H4 (cell line): ENCODE data around the gene ZNF609. TPM values are rescaled to one million over a fixed set of nuclear protein-coding genes. Genes with fewer than 3 reads are reported as not detected.
A peak's percentile ranks its signal among the peaks of the same experiment; 100 is the strongest.
"Not testable (repeated sequence)": the region's sequence is repeated elsewhere in the genome, so short reads cannot be mapped to it uniquely, and the experiment has no call there.

ENCODE experiments used
- DNase-seq: peaks from one replicate; pipeline ENCODE4 v3.0.0-alpha.2; 2015; ENCODE audit warnings: low spot score
- total RNA-seq: library from RNA; depleted of rRNA; stranded (reverse); fragments of >200 nt; shearing (Covaris generic); gene quantifications from 2 replicates; pipeline ENCODE4 v1.2.3, GENCODE V29; 2014

Gene ZNF609
- total RNA-seq, 1 experiment from 2014 or later: 11.0 TPM

DNA sequence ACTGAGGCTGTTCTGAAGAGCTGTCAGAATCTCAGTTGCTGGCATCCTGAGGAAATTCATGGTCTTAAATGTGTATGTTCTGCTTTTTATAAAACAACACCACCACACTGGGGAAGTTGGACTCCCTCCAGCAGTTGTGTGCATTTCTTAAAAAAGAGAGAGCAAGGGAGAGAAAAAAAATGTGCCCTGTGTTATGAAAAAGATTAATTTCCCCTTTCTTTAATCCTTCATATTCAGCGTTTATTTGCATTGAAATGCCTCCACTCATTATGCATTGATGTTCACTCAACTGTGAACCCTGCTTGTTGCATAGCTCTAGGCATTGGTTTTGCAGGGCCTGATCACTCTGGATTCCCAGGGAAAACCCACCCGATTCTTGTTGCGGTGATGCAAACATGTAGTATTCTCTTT, 4.4 kb upstream of the ZNF609 start:
- DNase-seq: no peak

DNA sequence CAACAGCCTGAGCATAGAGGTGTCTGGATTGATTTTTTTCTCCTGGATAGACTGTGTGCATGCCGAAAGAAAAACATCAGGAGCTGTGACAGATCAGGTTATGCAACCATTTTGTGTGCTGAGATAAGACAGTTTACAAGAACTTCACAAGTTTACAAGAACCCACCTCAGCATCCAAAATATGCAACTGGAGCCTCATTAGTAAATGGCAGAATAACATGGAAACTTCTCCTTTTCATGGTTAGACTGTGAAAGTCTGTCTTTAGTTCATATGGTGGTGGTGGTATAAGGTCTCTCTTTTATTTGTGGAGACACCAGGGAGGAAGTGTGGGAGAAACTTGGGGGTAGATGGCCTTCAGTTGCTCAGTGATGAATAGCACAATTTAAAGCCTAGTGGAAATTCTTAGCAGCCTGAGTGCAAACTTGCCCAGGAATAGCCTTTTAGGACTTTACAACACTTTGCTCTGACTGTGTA, 3.7 kb upstream of the ZNF609 start:
- no peak for DNase-seq

GRCh38 chr15:64459066-64459781, 1.2 kb upstream of the ZNF609 start:
- DNase-seq: no peak

GRCh38 chr15:64460724-64461720, 644 bp downstream of the ZNF609 start:
- peak; percentile 71 for DNase-seq

DNA sequence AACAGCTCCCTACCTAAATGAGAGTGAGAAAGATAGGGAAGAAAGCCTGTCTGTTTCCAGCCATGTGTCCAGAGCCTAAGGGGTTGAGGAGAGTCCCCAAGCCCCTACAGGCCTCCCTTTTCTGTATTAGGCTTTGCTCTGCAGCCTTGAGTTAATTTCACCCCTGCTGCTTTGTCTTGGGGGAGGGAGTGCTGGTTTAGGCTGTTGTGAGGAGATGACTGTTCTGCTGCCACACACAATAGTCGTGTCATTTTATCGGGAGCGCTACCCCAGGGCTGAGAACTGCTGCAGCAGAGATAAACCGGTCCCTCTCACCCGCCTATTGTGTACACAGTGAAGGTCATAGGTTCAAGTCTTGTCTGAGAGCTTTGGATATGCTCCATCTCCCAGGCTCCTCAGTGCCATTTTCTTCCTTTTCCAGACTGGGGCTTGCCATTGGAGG, 1.4 kb downstream of the ZNF609 start:
- DNase-seq: no peak

DNA sequence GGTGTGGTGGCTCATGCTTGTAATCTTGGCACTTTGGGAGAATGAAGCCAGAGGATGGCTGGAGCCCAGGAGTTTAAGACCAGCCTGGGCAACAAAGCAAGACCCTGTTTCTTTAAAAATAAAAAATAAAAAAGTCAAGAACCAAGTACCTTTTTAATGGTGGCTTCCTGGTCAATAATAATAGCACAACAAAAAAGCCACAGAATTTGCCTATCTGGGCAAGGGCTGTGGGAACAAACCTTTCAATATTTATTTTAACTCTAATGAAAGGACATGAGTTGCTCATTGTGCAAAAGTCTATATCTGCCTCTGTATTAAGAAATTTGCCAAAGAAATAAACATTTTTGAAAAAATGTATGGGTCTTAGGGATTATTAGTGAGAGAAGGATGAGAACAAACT, 2.1 kb downstream of the ZNF609 start:
- DNase-seq: no peak

- DNase-seq: no peak
Measured at GRCh38 chr15:64464276-64465005, 4.1 kb downstream of the ZNF609 start.

GRCh38 chr15:64466408-64467141, 6.2 kb downstream of the ZNF609 start:
- no peak for DNase-seq

GRCh38 chr15:64472161-64472560, 11.8 kb downstream of the ZNF609 start:
- no peak for DNase-seq

GRCh38 chr15:64474846-64475245, 14.5 kb downstream of the ZNF609 start:
- no peak for DNase-seq

- DNase-seq: no peak
Measured at GRCh38 chr15:64476550-64476949, 16.2 kb downstream of the ZNF609 start.

GRCh38 chr15:64478863-64479262, 18.5 kb downstream of the ZNF609 start:
- no peak for DNase-seq

GRCh38 chr15:64480891-64481290, 20.5 kb downstream of the ZNF609 start:
- no peak for DNase-seq

DNA sequence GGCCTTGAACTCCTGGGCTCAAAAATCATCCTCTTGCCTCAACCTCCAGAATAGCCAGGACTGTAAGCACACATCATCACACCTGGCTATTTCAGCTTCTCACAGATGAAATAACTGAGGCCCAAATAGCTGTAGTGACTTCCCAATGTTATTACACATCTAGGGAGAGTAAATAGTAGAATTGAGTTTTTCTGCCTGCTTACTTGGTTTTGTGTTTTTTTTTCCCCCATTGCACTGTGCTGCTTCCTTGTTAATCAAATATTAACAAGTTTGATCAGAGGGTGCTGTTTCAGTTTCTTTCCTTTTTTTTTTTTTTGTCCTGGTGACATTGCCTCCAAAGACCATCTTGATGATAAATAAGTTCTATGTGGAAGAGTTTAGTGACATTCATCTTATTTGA, 23.4 kb downstream of the ZNF609 start:
- DNase-seq: no peak

DNA sequence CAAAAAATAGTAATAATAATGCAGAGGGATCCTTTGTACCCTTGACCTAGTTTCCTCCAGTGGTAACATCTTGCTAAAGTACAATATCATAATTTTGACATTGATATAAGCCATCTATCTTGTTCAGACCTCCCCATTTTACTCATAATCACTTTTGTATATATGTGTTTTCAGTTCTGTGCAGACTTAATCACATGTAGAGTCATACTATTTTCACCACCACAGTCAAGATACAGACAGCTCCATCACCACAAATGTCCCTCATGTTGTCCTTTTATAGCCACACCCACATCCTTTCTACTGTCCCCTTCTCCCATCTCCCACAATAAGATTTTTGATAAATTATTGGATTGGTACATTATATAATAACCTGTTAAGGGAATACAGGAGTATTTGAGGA, 25.4 kb downstream of the ZNF609 start:
- no peak for DNase-seq

DNA sequence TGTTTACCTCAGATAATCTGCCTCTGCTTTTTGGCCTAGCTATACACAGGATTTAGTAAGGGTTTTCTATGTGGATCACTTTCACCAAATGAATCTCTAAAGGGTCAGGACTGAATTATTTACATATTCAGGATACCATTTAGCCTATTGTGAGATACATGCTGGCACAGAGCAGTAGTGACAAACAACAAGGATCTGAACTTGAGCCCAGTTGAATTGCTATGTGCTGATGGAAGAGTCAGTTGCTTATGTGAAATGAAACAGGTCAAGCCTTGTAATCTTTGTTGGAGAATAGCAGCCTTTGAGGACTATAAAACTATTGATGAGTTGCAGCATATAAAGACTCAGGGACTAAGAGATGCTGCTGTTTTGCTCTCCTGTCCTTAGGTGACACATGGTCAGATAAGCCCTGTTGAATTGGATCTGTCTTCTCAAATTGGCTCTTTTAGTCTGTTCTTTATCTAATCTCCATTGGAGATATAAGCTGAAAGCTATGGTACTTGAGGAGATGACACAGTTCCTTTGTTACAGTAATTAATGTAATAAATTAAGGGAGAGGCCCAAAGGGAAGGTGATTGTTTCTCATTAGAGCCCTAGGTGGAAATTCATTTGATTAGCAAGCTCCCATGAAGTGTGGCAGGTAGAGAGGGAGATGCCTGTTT, 30.4 kb downstream of the ZNF609 start:
- DNase-seq: no peak

- DNase-seq: no peak
Measured at GRCh38 chr15:64493641-64494040, 33.3 kb downstream of the ZNF609 start.

GRCh38 chr15:64495968-64496367, 35.6 kb downstream of the ZNF609 start:
- not testable (repeated sequence) for DNase-seq

DNA sequence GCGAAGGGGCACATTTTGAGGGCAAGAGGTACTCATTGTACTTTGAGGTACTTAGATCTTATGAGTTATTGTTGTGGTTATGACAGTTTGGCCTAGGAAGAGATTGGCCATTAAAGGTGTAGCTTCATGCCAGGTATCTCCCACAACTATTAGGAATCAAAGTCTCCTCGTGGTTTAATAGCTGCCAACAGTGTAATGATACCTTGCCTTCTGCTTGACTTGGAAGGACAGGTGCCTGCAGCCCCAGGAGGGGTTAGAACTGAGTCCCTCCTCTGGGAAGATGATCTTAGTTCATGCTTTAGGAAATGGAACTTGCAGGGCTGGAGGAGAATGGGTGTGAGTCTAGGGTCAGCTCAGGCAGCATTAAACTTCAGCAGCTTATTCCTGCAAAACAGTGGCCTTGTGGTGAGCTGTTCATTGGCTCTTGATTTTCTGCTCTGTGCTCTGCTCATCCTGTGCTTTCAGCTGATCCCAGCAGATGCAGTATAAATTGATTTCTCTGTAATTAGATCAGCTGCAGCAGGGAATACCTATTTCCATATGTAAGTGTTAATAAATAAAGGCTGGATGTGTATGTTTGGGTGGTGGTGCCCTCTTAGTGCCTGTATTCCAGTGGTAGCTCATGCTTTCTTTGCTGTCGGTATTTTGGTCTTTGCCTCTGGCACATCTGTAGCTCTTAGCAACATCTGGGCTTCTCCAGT, 40.5 kb downstream of the ZNF609 start:
- DNase-seq: no peak

DNA sequence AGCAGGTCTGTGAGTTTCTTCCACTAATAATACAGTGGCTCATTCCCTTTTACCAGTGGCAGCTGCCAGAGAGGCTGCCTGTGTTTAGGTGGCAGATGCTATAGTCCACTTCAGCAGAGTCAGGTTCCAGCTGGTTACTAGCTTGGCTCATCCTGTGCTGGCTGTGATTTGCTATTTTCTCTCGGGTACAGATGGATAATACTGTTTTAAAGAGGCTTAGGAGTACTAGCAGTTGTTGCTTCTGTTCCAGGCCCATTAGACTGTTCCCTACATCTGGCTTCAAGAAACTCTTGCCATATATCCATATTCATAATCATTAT, 41.0 kb downstream of the ZNF609 start:
- no peak for DNase-seq
